Uterus (tissue), 2 donors: Measurements from ENCODE around the gene CHST4.

Experiments used
- POLR2A ChIP-seq, 2 donors: fragments of 450-650 bp; IDR thresholded peaks; one replicate each; pipeline ENCODE4 v1.6.1; 2016; ENCODE audit warnings: antibody characterized with exemption in 2 of 2, mild to moderate bottlenecking in 1 of 2, moderate library complexity in 1 of 2
- TF ChIP-seq, protein P1 (sequence below), 4 experiments: fragments of 200-600 bp in 2 of 4; fragments of 450-650 bp in 2 of 4; sonication (generic) in 2 of 4; IDR thresholded peaks; one replicate each; pipeline ENCODE4 v1.5.1; 2016 to 2019; ENCODE audit warnings: antibody characterized with exemption in 4 of 4, mild to moderate bottlenecking in 2 of 4, moderate library complexity in 1 of 4

DNA sequence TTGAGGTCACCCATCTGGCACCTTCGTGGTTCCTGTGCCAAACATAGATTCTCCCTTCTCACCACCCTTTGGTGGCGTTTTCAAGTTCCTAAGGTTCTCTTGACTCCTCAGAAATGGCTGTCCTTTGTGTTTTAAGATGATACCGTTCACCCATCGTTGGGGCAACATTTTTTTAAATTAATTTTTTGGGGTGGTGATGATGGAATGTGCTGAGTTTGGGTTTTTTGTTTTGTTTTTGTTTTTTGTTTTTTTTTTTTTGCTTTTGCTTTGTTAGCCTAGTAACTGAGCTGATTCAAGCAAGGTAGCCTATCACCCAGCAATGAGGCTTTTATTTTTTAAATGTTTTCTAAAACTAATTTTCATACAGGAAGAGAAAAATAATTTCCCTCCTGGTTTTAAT lies 2.6 kb downstream of the CHST4 start:
- TF ChIP-seq, protein P1, sequence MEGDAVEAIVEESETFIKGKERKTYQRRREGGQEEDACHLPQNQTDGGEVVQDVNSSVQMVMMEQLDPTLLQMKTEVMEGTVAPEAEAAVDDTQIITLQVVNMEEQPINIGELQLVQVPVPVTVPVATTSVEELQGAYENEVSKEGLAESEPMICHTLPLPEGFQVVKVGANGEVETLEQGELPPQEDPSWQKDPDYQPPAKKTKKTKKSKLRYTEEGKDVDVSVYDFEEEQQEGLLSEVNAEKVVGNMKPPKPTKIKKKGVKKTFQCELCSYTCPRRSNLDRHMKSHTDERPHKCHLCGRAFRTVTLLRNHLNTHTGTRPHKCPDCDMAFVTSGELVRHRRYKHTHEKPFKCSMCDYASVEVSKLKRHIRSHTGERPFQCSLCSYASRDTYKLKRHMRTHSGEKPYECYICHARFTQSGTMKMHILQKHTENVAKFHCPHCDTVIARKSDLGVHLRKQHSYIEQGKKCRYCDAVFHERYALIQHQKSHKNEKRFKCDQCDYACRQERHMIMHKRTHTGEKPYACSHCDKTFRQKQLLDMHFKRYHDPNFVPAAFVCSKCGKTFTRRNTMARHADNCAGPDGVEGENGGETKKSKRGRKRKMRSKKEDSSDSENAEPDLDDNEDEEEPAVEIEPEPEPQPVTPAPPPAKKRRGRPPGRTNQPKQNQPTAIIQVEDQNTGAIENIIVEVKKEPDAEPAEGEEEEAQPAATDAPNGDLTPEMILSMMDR (IDR thresholded peaks at IDR 0.05) = no peak
- TF ChIP-seq POLR2A (IDR thresholded peaks at IDR 0.05) = no peak
